Right atrium auricular region (tissue), 2 donors: ENCODE measurements around the gene LDB3. TPM values are rescaled to one million over a fixed set of nuclear protein-coding genes. Genes with fewer than 3 reads are reported as not detected.
"Not testable (repeated sequence)": the region's sequence is repeated elsewhere in the genome, so short reads cannot be mapped to it uniquely, and the experiment has no call there.

Experiments
- DNase-seq: peaks from one replicate; pipeline ENCODE4 v3.0.0-alpha.2; 2019; ENCODE audit warnings: low spot score
- H3K27ac ChIP-seq, 2 donors: fragments of 200-600 bp; sonication (generic); 1 replicate in 1 of 2; 2 replicates in 1 of 2; pipeline ENCODE4 v1.5.1; 2016 to 2019
- H3K27me3 ChIP-seq, 2 donors: fragments of 200-600 bp; sonication (generic); one replicate each; pipeline versions ENCODE4 v1.5.1 to v1.6.0; 2017 to 2019
- H3K36me3 ChIP-seq: fragments of 200-600 bp; sonication (generic); one replicate; pipeline ENCODE4 v1.5.1; 2016
- H3K4me1 ChIP-seq, 2 donors: fragments of 200-600 bp; sonication (generic); one replicate each; pipeline versions ENCODE4 v1.5.1 to v1.6.0; 2017 to 2019
- H3K4me3 ChIP-seq, 2 donors: fragments of 200-600 bp; sonication (generic); 1 replicate in 1 of 2; 2 replicates in 1 of 2; pipeline ENCODE4 v1.5.1; 2017 to 2019; ENCODE audit warnings: mild to moderate bottlenecking in 1 of 2, moderate library complexity in 1 of 2
- H3K9me3 ChIP-seq, 2 donors: fragments of 200-600 bp; sonication (generic); one replicate each; pipeline ENCODE4 v1.5.1; 2019
- CTCF ChIP-seq, 2 donors: fragments of 200-600 bp; sonication (generic); IDR thresholded peaks; one replicate each; pipeline ENCODE4 v1.5.1; 2019; ENCODE audit warnings: antibody characterized with exemption in 2 of 2
- total RNA-seq, 2 donors: library from RNA; depleted of rRNA; stranded (reverse); fragments of >200 nt; gene quantifications; one replicate each; pipeline ENCODE4 v1.1.0, GENCODE V29; 2016

LDB3 gene
- total RNA-seq, 2 donors from 2014 or later = 448 to 908 TPM

- peak; percentile 75 for DNase-seq
- H3K4me1 ChIP-seq = peaks cover 0 to 52% of the 10 kb centered on the region in 2 donors
- H3K36me3 ChIP-seq = peaks cover 42% of the 10 kb centered on the region
These were observed 61.9 kb downstream of the LDB3 start for GRCh38 chr10:86730227-86730626.

DNA sequence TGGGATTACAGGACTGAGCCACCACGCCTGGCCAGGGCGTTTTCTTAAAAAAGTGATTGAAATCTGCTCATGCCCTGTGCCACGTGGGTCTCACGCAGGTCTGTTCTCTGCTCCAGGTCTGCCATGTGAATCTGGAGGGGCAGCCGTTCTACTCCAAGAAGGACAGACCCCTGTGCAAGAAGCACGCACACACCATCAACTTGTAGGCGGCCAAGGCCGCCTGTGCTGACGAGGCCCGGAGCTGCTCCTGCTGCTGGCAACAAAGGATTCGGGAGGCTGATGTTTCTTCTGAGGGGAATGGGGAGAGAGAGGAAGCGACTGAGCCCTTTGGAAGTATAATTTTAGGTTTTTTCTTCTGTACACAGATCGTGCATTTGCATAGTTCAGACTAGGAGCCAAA lies 64.5 kb downstream of the LDB3 start:
- H3K4me3 ChIP-seq = no peak overlapping the region
- DNase-seq = peak; percentile 59
- no peak for TF ChIP-seq CTCF (IDR thresholded peaks at IDR 0.05)
- peaks cover 0 to 52% of the 10 kb centered on the region in 2 donors for H3K4me1 ChIP-seq
- peaks cover 41% of the 10 kb centered on the region for H3K36me3 ChIP-seq
- peak overlapping the region; percentile 81 to 90 for H3K27ac ChIP-seq
- no peaks in the 10 kb centered on the region for H3K9me3 ChIP-seq
- no peaks in the 10 kb centered on the region for H3K27me3 ChIP-seq

More at GRCh38 chr10:86730227-86730626, 61.9 kb downstream of the LDB3 start:
- H3K9me3 ChIP-seq = no peaks in the 10 kb centered on the region
- no peak overlapping the region for H3K4me3 ChIP-seq
- peak overlapping the region; percentile 52 to 90 for H3K27ac ChIP-seq
- H3K27me3 ChIP-seq = no peaks in the 10 kb centered on the region
- no peak for TF ChIP-seq CTCF (IDR thresholded peaks at IDR 0.05)

GRCh38 chr10:86733260-86733671 lies 65.0 kb downstream of the LDB3 start:
- Histone ChIP-seq H3K4me1 (peaks cover 0 to 52% of the 10 kb centered on the region in 2 donors), H3K36me3 (peaks cover 36% of the 10 kb centered on the region), H3K27me3 (no peaks in the 10 kb centered on the region), H3K4me3 (no peak overlapping the region), H3K9me3 (no peaks in the 10 kb centered on the region), H3K27ac (peak overlapping the region; percentile 81 to 90)
- peak; percentile 60 for DNase-seq
- TF ChIP-seq CTCF (IDR thresholded peaks at IDR 0.05) = no peak

GRCh38 chr10:86734207-86734988 lies 66.1 kb downstream of the LDB3 start:
- Histone ChIP-seq H3K27ac (peak overlapping the region; percentile 81 to 90), H3K36me3 (peaks cover 30% of the 10 kb centered on the region), H3K4me1 (peaks cover 0 to 49% of the 10 kb centered on the region in 2 donors), H3K27me3 (no peaks in the 10 kb centered on the region), H3K4me3 (no peak overlapping the region), H3K9me3 (no peaks in the 10 kb centered on the region)
- TF ChIP-seq CTCF (IDR thresholded peaks at IDR 0.05) = no peak
- DNase-seq = no peak

DNA sequence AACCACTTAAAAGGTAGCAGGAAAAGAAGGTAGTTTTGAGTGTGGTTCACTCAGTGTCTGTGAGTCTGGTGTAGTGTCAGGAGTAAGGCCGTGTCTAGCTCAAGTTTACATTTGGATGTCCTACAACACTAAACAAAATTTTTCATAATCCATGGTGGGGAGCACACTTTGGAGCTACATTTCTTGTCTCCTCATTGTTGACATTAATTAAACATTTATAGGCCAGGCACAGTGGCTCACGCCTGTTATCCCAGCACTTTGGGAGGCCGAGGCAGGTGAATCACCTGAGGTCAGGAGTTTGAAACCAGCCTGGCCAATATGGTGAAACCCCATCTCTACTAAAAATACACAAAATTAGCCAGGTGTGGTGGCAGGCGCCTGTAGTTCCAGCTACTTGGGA lies 67.0 kb downstream of the LDB3 start:
- Histone ChIP-seq H3K27ac (peak overlapping the region in 1 of 2 donors; percentile 90), H3K4me1 (peaks cover 0 to 41% of the 10 kb centered on the region in 2 donors), H3K36me3 (peaks cover 28% of the 10 kb centered on the region)
- not testable (repeated sequence) for H3K9me3 ChIP-seq, DNase-seq, H3K27me3 ChIP-seq, H3K4me3 ChIP-seq

- Histone ChIP-seq H3K9me3 (no peaks in the 10 kb centered on the region), H3K36me3 (no peaks in the 10 kb centered on the region), H3K4me3 (no peak overlapping the region), H3K4me1 (peaks cover 0 to 12% of the 10 kb centered on the region in 2 donors), H3K27ac (no peak overlapping the region), H3K27me3 (no peaks in the 10 kb centered on the region)
- DNase-seq = no peak
- no peak for TF ChIP-seq CTCF (IDR thresholded peaks at IDR 0.05)
These were observed 73.9 kb downstream of the LDB3 start for GRCh38 chr10:86742230-86742629.
